Inferior parietal cortex (tissue), 1 donor: ENCODE data around the gene KIF2C.
A peak's percentile ranks its signal among the peaks of the same experiment; 100 is the strongest.
"Not testable (repeated sequence)": the region's sequence is repeated elsewhere in the genome, so short reads cannot be mapped to it uniquely, and the experiment has no call there.

ENCODE experiments used
- DNase-seq: peaks from one replicate; pipeline ENCODE4 v3.0.0-alpha.2; 2016; ENCODE audit errors: extremely low spot score

Gene KIF2C

DNA sequence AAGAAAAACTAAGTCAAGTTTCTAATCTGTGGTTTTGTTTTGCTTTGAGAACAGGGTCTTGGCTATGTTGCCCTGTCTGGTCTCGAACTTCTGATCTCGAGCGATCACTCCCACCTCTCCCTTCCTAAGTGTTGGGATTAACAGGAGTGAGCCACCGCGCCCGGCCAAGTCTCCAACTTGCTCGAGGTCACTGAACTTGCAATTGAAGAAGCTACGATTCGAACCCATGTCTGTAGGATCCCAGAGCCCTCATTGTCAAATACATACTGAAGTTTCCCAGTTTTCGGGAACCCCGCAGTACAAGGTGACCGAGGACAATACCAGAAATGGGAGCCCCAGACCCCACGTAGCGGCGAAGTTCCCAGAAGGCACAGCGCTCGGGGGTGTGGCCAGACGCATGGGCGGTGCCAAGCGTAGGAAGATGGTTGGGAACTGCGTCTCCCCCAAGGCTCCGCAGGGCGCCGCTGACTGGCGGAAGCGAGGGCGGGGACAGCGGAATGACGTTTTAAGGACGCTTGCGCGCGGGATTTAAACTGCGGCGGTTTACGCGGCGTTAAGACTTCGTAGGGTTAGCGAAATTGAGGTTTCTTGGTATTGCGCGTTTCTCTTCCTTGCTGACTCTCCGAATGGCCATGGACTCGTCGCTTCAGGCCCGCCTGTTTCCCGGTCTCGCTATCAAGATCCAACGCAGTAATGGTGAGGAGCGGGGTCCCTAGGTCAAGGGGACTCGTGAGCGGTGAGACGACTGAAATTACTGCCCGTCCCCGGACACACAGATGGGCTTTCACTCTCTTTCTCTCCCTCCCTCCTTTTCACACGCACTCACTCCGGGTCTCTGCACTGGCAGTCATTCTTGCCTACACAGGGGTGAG is at the start of gene KIF2C:
Gene KIF2C, plus strand, starts transcription at position 531 of the 872 bp plus-strand sequence. Its CDS starts 96 bp downstream, at position 627.
- peak; percentile 98 for DNase-seq

DNA sequence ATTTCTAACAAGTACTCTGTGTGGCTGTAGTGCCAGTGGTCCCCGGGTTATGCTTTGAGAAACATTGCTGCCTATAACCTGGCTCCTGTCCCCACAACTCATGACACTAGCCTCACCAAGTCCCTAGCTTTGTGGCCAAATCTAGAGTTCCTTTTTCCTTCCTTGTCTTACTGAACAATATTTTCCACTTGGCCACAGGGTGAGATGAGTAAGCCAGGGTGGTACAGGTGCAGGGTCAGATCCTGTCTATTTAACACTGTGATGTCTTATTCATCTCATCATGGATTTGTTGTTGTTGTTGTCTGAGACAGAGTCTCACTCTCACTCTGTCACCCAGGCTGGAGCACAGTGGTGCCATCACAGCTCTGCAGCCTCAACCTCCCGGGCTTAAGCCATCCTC is 46.5 kb upstream of the KIF2C start:
- no peak for DNase-seq

DNA sequence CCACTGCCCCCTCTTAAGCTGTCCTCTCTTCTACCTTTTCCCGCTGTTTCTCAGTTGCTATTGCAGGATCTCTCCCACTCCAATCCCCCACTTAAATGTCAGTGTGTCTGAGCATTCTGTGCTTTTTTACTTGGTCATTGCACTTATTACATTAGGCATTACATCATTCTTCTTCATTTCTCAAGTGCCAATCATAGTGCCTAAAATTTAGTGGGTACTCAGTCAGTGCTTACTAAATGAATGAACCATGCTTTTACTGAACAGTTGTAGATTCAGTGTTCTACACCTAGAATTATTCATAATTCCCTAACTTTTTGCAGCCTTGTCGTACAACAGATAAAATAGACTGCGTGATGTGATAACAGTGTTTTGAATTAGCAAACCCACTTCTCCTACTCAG is 45.7 kb upstream of the KIF2C start:
- no peak for DNase-seq

DNA sequence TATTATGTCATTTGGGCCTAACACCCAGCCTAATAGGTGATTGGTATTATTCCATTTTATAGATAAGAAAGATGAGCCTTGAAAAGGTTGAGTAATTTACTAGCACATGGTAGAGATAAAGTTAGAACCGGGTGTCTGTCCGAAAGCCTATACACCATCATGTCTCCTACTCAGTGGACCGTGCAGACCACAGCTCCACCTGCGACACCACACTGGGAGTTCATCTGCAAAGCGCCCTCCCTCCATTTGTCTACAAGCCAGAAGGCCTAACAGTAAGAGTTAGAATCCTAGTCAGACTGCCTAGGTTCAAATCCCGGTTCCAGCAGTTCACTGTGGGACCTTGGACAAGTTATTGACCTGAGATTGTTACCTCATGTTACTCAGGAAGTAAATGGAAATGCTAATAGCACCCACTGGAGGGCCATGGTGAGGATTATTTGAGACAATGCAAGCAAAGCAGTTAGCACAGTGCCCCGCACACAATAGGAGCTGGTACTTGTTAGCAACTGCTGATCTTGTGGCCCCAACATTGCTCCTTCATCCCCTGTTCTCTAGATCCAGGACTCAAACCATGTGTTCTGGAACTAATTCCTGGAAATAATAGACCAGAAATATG is 44.7 kb upstream of the KIF2C start:
- DNase-seq = no peak

DNA sequence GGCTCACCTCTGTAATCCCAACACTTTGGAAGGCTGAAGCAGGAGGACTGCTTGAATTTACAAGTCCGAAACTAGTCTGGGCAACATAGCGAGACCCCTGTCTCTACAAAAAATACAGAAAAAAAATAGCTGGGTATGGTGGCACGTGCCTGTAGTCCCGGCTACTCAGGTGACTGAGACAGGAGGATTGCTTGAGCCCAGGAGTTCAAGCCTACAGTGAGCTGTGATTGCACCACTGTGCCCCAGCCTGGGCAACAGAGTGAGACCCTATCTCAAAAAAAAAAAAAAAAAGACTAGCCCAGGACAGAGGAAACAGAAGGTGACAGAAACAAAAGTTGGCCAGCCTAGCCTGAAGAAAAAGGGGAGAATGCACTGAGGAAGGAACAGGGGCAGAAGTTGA is 44.0 kb upstream of the KIF2C start:
- no peak for DNase-seq

DNA sequence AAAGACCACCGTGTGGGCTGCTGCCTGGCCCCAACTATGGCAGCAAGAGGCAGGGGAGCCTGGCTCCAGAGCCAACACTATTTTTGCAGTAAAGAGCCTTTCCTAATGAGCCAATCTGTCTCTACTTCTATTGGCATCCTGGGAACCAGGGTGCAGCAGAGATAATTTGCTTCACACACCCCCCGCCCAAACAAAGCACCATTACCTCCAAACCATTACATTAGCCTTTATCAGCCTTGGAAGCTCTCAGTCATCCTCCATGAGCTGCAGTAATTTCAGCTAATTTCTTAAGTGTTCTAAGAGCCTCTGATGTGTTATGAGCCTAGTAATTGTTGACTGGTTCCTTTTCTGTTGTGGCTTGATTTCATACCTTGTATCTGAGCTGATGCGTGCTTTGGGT is 43.5 kb upstream of the KIF2C start:
- no peak for DNase-seq

DNA sequence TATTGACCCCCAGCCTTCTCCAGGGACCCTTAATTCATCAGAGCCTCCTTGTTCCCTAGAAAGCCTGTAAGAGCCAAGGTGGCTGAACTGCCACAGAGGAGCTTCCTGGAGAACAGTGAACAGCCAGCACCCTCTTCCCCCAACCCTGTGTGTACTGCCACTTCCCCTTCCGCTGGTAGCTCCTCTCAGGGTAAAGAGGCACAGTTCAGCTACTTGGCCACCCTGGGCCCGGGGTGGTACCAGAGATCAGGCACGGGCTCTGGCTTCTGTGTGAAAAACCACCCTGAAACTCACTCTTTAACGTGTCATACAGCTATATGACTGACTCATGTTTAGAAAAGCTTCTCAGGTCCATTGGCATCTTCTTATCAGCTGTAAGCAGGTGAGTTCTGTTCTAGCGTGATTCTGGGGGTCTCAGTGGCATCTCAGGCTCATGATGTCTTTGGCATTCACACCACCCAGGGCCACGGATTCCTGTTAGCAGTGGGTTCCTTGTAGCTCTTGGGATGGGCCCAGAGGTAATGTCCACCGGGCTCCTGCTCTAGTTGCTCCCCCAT is 42.8 kb upstream of the KIF2C start:
- no peak for DNase-seq

DNA sequence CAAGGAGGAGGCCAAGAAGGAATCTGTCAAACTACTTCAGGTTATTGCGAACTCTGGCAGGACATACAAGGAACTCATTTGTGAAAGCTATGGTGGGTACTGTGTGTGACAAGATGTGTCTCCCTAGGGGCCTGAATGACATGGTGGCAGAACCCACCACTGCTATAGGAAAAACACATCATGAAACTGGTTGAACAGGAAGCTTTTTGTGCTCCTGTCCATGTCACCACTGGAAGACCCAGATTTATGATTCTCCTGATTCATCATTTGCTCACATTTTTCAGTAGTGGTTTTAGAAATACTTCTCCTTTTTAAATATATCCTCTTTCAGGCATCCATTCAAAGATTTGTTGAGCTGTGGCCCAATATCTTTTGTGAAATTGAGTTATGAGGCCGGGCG is 41.5 kb upstream of the KIF2C start:
- no peak for DNase-seq

DNA sequence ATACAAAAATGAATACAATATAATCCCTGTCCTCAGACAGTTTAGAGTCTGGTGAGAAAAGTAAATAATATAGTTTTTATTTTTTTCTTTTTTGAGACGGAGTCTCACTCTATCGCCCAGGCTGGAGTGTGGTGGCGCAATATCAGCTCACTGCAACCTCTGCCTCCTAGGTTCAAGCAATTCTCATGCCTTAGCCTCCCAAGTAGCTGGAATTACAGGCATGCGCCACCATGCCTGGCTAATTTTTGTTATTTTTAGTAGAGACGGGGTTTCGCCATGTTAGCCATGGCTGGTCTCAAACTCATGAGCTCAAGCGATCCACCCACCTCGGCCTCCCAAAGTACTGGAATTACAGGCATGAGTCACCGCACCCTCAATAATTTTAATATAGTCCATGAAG is 40.3 kb upstream of the KIF2C start:
- DNase-seq = not testable (repeated sequence)

DNA sequence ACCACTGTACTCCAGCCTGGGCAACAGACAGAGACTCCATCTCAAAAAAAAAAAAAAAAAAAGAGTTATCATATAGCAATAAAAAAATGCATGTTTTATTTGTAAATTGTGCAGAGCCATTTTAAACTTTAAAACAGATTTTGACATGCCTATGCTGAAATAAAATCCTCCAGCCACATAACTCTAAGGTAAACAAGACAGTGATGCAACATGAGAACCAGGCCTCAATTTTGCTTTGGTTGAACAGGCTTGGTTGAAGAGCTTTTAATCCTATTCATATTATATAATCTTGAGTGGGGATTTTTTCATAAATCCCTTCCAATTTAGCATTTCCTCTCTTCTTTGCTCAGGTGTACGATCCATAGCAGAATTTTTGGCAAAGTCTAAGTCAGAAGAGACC is 39.1 kb upstream of the KIF2C start:
- DNase-seq = no peak

DNA sequence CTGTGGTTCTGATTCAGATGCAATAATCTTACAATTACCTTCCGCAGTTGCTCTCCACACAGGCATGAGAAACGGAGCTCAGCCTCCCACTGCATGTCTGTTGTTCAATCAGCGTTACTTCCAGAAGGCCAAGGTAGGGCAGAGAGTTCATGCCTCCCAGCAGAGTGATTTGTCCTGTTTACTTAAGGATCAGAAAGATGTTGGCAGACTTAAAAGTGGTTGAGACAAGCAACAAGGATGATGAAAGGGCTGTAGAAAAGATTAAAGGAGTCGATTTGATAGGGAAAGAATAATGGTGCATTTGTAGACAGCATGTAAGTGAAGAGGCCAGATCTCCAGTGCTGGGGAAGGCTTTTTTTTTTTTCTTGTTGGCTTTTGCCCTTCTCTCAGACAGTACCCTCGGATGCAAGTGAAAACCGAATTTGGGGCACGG is 38.5 kb upstream of the KIF2C start:
- DNase-seq = no peak

DNA sequence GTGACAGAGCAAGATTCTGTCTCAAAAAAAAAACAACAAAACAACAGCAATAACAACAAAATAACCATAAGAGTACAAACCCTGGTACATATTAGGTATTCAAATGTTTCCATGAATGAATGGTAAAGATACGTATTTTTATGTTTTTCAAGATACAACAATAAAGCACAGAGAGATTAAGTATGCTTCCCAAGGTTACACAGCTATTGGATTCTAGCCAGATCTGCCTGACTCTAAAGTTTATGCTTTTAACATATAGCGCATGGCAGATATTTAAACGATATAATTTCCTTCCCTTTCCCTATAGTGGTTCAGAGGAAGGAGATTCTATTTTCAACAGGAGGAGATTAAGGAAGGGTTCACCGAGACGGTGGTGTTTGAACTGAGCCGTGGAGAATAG is 34.2 kb upstream of the KIF2C start:
- DNase-seq = no peak

DNA sequence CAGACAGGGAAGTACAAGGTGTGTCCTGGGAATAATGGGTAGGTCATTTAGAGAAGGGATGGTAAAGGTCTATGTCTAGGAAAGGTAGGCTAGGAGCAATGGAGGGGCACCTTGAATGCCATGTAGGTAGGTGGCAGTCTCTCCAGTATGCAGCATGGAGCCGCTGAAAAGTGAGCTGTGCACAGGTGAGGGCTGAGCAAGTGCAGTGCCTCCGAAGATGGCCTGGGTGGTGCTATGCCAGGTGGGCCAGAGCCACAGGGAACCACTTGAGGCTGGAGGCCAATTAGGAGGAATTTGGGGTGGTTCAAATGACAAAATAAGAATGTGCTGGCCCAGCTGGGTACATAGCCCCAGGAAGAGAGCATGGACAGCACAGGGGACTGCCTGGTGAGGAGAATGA is 33.7 kb upstream of the KIF2C start:
- DNase-seq = no peak

DNA sequence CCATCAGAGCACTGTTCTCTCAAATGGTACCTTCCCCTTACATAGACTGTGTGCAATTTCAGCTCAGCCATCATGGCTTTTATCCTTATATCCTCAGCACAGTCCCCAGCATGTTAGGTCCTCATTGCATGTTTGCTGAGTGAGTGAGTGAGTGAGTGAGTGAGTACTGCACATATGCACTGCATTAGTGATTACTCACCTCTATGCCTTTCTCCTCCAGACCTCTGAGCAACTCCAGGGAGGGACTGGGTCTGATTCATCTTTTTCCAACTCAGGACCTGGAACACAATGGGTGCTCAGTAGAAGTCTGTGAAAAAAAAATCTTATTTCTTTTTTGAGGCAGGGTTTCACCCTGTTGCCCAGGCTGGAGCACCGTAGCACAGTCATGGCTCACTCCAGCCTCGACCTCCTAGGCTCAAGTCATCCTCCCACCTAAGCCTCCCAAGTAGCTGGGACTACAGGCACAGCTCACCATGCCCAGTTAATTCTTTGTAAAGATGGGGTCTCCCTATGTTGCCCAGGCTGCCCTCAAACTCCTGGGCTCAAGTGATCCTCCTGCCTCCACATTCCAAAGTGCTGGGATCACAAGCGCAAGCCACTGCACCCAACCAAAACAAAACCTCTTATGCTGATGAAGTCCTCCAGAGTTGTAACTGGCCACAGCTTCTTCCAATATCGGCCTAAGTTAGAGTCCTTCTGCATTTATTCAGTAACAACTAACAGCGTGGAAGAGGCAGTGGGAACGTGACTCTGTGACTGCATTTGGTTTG is 32.3 kb upstream of the KIF2C start:
- no peak for DNase-seq

DNA sequence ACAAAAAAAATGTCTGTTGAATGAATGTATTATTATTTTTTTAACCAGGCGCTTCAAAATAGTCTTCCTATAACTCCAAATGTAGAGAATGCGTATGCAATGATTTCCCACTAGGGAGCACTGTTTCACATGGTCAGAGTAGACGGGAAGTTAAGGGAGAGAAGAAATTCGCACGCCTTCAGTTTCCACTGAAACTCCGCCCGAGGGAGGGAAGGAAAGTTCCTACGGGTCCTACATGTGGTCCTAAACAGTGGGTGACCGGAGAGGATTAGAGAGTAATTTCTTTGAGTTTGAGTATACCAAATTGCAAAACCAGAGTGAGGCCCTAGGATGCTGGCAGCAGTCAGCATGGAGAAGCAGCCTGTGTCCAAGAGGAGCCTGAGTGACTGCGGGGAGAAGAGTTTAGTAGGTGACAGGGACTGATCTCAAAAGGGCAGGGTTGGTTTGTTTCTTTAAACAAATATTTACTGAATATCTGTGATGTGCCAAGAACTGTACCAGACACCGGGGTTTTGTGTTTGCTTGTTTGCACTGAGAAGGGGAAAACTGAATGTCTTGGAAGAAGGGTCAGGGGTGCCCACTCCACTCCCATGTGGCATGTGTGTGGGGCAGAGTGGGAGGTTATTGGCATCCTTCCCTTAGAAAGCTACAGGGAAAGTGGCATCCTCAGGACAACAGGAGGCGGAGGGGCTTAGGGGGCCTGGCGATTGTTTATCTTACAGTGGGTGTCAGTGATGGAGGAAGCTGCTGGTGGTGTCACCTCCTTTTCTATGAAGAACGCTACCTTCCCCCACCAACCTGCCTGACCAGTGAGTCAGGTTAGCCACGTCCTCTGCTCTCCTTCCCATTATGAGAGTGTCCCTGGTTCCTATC is 31.4 kb upstream of the KIF2C start:
- peak; percentile 61 for DNase-seq

DNA sequence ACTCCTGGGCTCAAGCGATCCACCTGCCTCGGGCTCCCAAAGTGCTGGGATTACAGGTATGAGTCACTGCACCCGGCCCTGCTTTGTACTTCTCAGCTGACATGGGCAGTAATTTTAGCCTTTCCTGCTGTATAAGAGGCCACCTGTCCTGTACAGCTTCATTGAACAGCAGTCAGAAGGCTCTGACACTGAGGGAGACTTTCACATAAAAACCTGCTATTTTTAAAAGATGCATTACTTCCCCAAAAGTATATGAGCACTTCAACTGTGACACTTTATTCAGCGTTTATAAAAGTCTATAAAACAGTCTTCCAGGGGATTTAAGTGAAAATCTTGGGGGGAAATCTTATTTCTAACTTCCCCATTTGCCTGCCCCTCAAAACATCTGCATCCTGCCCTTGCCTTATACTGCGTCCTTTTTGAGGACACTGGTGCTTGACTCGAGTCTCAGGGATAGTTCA is 26.3 kb upstream of the KIF2C start:
- no peak for DNase-seq

DNA sequence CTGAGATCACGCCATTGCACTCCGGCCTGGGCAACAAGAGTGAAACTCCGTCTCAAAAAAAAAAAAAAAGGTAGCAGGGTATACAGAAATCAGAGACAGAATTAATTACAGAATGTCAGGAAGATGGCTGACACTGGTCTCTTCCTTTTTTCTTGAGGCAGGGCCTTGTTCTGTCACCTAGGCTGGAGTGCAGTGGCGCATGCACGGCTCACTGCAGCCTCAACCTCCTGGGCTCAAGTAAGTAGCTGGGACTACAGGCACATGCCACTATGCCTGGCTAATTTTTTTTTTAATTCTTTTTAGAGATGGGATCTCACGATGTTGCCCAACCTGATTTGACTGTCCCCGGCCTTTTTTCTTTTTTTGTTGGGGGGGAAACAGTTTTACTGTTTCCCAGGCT is 25.1 kb upstream of the KIF2C start:
- DNase-seq = no peak

DNA sequence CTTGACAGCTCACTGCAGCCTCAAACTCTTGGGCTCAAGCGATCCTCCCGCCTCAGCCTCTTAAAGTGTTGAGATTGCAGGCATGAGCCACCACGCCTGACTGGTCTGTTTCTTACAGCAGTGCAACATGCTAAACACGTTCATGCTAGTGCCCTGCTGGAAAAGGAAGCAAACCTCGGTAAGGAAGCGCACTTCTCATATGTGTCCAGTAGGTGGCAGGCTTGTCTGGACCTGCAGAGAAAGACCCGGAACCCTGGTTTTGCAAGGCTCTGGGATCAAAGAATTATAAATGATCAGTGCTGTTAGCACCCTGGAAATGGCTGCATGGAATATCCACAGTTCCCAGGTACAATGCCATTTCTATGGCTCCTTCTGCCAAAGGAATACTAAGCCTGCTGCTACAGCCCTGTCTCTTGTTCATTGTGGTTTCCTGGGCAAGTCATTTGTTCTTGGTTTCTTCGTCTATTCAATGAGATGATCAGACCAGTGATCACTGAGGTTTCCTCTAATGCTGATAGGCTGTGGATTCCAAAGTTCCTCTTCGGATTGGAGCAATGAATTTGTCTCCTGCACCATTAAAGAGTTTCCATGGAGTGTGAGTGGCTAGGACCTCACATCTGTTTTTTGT is 24.6 kb upstream of the KIF2C start:
- DNase-seq = peak; percentile 88

DNA sequence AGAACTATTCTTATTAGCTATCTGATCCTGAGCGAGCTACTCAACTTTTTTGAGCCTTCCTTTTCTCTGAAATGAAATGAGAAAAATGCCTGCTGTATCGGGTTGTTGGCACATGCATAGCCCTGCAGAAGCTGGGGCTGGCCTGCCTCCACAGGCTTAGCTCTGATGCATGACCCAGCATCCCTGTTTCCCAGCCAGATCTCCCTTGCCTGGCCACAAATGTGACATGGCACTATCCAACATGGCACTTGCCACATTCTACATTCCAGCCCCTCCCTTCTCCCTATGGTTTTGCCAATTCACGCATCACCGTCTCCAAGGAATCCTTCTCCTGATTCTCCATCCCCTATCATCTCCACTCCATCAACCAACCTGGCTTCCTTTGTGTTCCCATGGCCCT is 22.5 kb upstream of the KIF2C start:
- DNase-seq = no peak

DNA sequence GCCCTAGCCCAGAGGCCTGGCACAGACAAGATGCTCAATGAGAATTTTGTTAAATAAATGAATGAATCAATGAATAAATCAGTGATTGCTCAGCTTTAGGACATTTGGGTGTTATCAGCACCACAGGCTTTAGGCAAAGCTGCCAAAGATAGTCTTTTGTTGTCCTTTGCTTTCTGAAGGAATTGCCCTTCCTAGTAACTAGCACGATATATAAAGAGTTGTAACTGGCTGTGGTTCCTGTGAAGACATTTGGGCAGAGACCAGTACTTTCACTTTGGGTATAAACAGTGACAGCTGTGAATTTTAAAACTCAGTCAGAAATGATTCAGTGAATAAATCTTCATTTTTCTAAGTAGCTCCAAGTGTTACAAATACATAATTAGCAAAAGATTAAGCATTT is 22.0 kb upstream of the KIF2C start:
- peak; percentile 29 for DNase-seq

DNA sequence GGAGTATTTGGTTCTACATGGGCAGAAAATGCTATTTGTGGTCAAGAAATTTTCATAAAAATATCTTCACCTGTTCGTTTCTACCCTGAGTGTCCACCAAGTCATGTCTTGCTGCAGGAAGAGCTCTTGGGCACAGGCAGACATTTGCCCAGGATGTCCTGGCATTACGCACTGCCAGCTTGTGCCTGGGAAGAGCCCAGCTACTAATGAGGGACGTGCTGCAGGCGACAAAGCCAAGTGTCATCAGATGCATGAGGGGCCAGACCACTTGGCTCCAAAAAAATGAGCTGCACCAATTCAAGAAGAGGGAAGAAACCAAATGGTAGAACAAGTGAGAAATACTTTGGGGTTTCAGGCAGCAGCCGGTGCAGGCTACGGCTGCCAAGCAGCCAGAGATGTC is 21.5 kb upstream of the KIF2C start:
- no peak for DNase-seq
